GM19397 (cell line): ENCODE data around the gene TMED5.
"Not testable (repeated sequence)": the region's sequence is repeated elsewhere in the genome, so short reads cannot be mapped to it uniquely, and the experiment has no call there.

Experiments used
- ATAC-seq: cut with Tn5 transposase; IDR thresholded peaks from one replicate; pipeline ENCODE4 v1.9.1; 2021; ENCODE audit warnings: mild to moderate bottlenecking, moderate library complexity; ENCODE audit not compliant: unreplicated experiment

Gene TMED5

GRCh38 chr1:93172778-93173177 is 7.4 kb downstream of the TMED5 start:
- ATAC-seq, result no peak

DNA sequence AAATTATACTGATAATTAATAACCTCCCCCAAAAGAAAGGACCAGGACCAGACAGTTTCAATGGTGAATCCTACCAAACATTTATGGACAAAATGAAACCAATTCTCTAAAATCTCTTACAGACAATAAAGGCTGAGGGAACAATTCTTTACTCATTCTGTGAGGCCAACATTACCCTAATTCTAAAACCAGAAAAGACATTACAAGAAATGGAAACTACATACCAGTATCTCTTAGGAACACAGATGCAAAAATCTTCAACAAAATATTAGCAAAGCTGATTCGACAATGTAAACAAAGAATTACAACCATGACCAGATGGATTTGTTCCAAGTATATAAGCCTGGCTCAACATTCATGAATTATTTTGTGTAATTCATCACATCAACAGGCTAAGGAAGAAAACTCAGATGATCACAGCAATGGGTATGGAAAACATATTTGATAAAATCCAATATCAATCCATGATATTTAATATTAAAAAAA is 8.6 kb downstream of the TMED5 start:
- no peak for ATAC-seq

GRCh38 chr1:93170141-93170678 is 10.0 kb downstream of the TMED5 start:
- ATAC-seq, result not testable (repeated sequence)

DNA sequence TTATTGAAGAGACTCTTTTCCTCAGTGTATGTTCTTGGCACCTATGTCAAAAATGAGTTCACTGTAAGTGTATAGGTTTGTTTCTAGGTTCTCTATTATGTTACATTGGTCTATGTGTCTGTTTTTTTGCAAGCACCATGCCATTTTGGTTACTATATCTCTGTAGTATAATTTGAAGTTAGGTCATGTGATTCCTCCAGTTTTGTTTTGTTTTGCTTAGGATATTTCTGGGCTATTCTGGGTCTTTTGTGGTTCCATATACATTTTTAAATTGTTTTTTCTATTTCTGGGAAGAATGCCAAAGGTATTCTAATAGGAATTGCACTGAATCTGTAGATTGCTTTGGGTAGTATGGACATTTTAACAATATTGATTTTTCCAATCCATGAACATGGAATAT is 13.2 kb downstream of the TMED5 start:
- ATAC-seq, result no peak

- ATAC-seq, result not testable (repeated sequence)
Observed at GRCh38 chr1:93165895-93166294, 14.3 kb downstream of the TMED5 start.

- ATAC-seq, result no peak
Observed at GRCh38 chr1:93164816-93165215, 15.4 kb downstream of the TMED5 start.

DNA sequence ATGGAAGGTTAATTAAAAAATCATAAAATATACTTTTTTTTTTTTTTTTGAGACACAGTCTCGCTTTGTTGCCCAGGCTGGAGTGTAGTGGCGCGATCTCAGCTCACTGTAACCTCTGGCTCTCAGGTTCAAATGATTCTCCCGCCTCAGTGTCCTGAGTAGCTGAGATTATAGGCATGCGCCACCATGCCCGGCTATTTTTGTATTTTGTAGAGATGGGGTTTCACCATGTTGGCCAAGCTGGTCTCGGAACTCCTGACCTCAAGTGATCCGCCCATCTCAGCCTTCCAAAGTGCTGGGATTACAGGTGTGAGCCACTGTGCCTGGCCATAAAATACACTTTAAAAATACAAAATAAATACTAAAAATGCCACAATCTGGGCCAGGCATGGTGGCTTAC is 16.9 kb downstream of the TMED5 start:
- not testable (repeated sequence) for ATAC-seq

GRCh38 chr1:93159337-93159736 is 20.9 kb downstream of the TMED5 start:
- ATAC-seq, result no peak

- ATAC-seq, result no peak
Observed at GRCh38 chr1:93155335-93155734, 24.9 kb downstream of the TMED5 start.

GRCh38 chr1:93154898-93155297 is 25.3 kb downstream of the TMED5 start:
- no peak for ATAC-seq

DNA sequence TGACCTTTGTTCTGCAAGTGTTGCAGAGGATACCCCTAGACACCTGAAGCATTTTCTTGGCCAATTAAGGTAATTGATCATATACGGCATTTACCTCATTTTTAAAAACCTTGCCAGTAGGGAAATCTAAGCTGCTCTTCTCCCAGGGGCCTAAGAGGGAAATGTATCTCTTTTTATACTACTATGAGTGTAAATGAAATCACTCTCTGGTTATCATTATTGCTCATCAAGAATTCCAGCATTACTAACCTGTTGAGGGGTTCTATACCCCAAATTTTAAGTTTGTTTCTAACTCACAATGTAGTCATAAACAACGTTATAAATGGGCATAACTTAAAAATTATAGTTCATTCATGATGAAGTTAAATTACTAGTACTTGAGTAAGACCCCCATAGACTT is 27.4 kb downstream of the TMED5 start:
- no peak for ATAC-seq

- ATAC-seq, result no peak
Observed at GRCh38 chr1:93151474-93151873, 28.7 kb downstream of the TMED5 start.

DNA sequence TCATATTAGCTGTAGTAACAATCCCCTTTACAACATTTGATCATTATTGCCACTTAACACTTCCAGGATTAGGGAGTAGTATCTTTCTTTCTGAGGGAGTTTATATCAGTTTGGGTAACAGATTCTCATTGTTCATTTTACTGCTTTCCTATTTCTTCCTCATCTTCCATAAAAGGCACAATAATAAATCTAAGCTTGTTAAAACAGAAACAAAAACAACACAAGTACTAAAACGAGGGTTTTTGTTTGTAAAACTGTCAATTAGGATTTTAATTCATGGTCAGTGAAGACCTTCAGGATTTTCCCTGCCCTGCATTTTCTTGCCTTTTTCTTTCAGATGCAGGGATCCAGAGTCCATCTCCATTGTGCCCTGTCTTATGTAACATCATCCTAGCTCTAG is 29.5 kb downstream of the TMED5 start:
- ATAC-seq, result no peak

DNA sequence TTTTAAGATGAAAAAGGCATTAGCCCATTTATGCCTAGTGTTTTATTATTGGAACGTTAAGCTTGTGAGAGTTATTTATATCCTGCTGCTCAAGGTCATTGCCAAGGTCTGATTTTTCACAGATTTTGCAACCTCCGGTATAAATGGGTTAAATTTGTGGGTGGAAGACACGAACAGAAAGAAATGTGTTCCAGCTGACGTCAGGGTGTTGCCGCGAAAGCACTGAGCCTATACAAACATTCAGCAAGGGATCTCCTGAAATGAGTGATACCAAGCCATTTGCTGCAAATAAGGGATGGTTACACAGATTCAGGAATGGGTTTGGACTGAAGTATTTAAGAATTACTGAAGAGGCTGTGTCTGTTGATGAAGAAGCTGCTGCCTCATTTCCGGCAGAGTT is 32.2 kb downstream of the TMED5 start:
- no peak for ATAC-seq

- no peak for ATAC-seq
Observed at GRCh38 chr1:93143769-93144168, 36.4 kb downstream of the TMED5 start.

DNA sequence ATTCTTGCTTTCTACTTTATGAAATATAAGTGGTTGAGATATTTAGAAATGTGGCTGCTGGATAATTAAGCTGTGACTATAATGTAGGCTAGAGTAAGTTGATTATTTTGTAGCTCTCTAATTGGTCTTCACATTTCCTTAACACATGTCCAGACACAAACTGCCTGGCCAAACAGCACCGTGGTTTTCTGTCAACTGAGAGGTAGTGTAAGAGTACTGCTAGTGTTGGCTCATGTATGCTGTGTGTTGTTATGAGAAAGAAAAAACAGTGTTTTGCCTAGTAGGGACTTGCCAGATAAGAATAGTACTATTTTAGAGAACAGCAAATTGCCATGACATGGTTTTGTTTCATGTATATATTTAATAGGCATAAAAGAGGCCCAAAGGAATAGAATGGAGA is 37.1 kb downstream of the TMED5 start:
- ATAC-seq, result no peak

- ATAC-seq, result no peak
Observed at GRCh38 chr1:93142161-93142560, 38.1 kb downstream of the TMED5 start.

GRCh38 chr1:93140106-93140505 is 40.1 kb downstream of the TMED5 start:
- ATAC-seq, result no peak

- ATAC-seq, result no peak
Observed at GRCh38 chr1:93137604-93138292, 42.5 kb downstream of the TMED5 start.

DNA sequence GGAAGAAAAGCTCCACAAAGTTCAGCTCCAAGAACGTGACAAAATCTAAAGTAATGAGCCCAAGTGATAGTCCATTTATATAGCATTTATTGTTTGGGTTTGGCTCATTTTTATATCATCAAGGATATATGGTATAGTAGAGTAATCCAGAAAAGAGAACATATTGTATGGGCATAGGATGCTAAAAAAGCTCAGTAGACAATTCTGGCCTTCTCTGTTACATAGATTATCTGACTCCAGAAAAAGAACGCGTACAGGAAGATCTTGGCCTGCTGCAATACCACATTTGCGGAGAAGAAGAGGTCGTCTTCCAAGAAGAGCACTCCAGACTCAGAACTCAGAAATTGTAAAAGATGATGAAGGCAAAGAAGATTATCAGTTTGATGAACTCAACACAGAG is 43.8 kb downstream of the TMED5 start:
- ATAC-seq, result no peak

DNA sequence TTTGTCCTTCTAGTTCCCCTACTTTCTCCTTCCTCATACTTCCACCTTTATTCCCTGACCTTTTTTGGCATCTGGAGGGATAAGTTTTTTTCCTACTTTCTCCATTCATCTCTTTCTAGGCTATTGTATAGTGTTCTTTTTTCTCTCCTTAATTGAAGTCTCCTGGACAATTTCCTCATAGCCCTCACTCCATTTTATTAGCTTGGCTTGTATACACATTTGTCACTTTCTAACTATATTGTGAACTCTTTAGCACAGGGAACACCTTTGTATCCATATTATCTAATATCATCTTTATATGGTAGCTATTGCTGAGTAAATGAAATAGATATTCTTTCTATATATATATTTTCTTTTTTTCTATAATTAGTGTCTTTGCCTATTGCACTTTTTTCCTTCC is 47.6 kb downstream of the TMED5 start:
- no peak for ATAC-seq

DNA sequence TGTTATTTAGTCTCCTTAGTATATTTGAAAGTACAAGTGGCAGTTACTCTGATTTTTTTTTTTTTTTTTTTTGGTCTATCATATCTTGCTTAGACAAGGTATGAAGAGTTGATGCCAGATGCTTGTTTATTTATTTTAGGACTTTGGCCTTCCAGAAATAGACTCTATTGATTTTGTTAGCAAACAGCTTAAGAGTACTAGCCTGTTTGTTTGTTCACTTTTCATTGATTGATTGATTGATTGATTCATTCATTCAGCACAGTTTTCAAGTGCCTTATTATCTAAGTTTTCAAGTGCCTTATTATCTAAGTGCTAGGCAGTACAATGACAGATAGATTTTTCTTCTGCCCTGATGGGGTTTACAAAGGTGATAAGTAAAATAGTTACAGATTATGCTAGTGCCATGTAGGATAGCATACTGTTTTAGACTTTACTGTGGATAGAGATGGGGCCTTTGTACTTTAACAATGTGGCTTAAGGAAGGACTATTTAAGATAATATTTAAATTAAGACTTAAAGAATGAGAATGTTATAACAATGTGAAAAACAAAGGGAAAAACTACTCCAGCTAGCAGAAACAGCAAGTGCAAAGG is 50.6 kb downstream of the TMED5 start:
- no peak for ATAC-seq
